IMR-90 (cell line): Measurements from ENCODE around the gene NOL4L. TPM values are rescaled to one million over a fixed set of nuclear protein-coding genes. Genes with fewer than 3 reads are reported as not detected.

Source experiments
- ATAC-seq: fragments of 200-7000 bp; cut with Tn5 transposase; 2 replicates; pipeline ENCODE4 v1.9.1; 2020; ENCODE audit warnings: low read depth, mild to moderate bottlenecking, moderate library complexity
- BruUV-seq: library from RNA; stranded (reverse); fragments of 400-500 nt; replicated peaks from 2 replicates; lab custom pipeline; 2021; lab: Mats Ljungman, UMichigan
- CTCF ChIA-PET: fragments of 300-600 bp; formaldehyde crosslinking; extraction: SDS; loops from one replicate; lab custom pipeline; 2021; ENCODE audit warnings: antibody characterized with exemption; lab: Yijun Ruan, JAX
- POLR2A ChIA-PET: fragments of 300-600 bp; sonication (Branson Sonifier 250); formaldehyde crosslinking; loops from one replicate; lab custom pipeline; 2022; ENCODE audit warnings: antibody characterized with exemption; ENCODE audit not compliant: unreplicated experiment; lab: Charles Lee
- DNase-seq: peaks from one replicate; pipeline ENCODE4 v3.0.0; 2013
- H2AFZ ChIP-seq: replicated peaks from 2 replicates; pipeline ENCODE3; 2013; ENCODE audit warnings: low read length, mild to moderate bottlenecking; ENCODE audit not compliant: poor library complexity
- H2AK5ac ChIP-seq: 2 replicates; pipeline ENCODE4 v1.6.1; 2013; ENCODE audit warnings: low read depth, low read length, inconsistent platforms
- H2AK9ac ChIP-seq: replicated peaks from 2 replicates; pipeline ENCODE3; 2013; ENCODE audit warnings: mild to moderate bottlenecking, low read depth, low read length, moderate library complexity; ENCODE audit not compliant: poor library complexity
- H2BK120ac ChIP-seq: 2 replicates; pipeline ENCODE4 v1.6.1; 2013; ENCODE audit warnings: low read depth, low read length, inconsistent platforms
- H2BK15ac ChIP-seq: 3 replicates; pipeline ENCODE4 v1.6.1; 2013; ENCODE audit warnings: low read depth, low read length, inconsistent platforms
- H2BK20ac ChIP-seq: 2 replicates; pipeline ENCODE4 v1.6.1; 2013; ENCODE audit warnings: low read depth, mild to moderate bottlenecking, inconsistent platforms, low read length, moderate library complexity
- H2BK5ac ChIP-seq: 2 replicates; pipeline ENCODE4 v1.6.1; 2013; ENCODE audit warnings: mild to moderate bottlenecking, low read depth, low read length, inconsistent platforms; ENCODE audit not compliant: poor library complexity, severe bottlenecking
- H3K14ac ChIP-seq: replicated peaks from 2 replicates; pipeline ENCODE4 v1.6.1; 2013; ENCODE audit warnings: low read depth, low read length, inconsistent platforms
- H3K18ac ChIP-seq: 2 replicates; pipeline ENCODE4 v1.6.1; 2013; ENCODE audit warnings: low read depth, low read length, control low read depth
- H3K23ac ChIP-seq: 2 replicates; pipeline ENCODE4 v1.6.1; 2013; ENCODE audit warnings: low read depth, low read length, inconsistent platforms
- H3K27ac ChIP-seq: 2 replicates; pipeline ENCODE4 v1.5.1; 2013; ENCODE audit warnings: mild to moderate bottlenecking, control low read depth, low read length; ENCODE audit not compliant: insufficient read depth
- H3K27me3 ChIP-seq: 2 replicates; pipeline ENCODE4 v1.6.1; 2013; ENCODE audit warnings: low read length; ENCODE audit not compliant: control insufficient read depth, insufficient read depth
- H3K36me3 ChIP-seq: 2 replicates; pipeline ENCODE4 v1.6.1; 2013; ENCODE audit warnings: low read length, mixed read lengths; ENCODE audit not compliant: control insufficient read depth, insufficient read depth
- H3K4ac ChIP-seq: 2 replicates; pipeline ENCODE4 v1.6.1; 2013; ENCODE audit warnings: low read depth, low read length, inconsistent platforms
- H3K4me1 ChIP-seq: 2 replicates; pipeline ENCODE4 v1.6.1; 2013; ENCODE audit warnings: low read length, mixed read lengths; ENCODE audit not compliant: control insufficient read depth, insufficient read depth
- H3K4me2 ChIP-seq: 2 replicates; pipeline ENCODE4 v1.6.1; 2013; ENCODE audit warnings: low read depth, mild to moderate bottlenecking, control low read depth, low read length, moderate library complexity
- H3K4me3 ChIP-seq: 2 replicates; pipeline ENCODE4 v1.5.1; 2013; ENCODE audit warnings: low read depth, mild to moderate bottlenecking, control low read depth, low read length, moderate library complexity; ENCODE audit not compliant: insufficient read depth
- H3K56ac ChIP-seq: 2 replicates; pipeline ENCODE4 v1.6.1; 2013; ENCODE audit warnings: low read length, inconsistent platforms; ENCODE audit not compliant: insufficient read depth; ENCODE audit errors: extremely low read depth
- H3K79me1 ChIP-seq, 2 experiments: 2 replicates each; pipeline ENCODE4 v1.6.1; 2013; ENCODE audit warnings: low read length in 2 of 2, inconsistent platforms in 1 of 2, low read depth in 1 of 2
- H3K9ac ChIP-seq: 2 replicates; pipeline ENCODE4 v1.6.1; 2013; ENCODE audit warnings: low read depth, low read length, control low read depth
- H3K9me1 ChIP-seq: 2 replicates; pipeline ENCODE4 v1.6.1; 2013; ENCODE audit warnings: low read length, inconsistent platforms; ENCODE audit not compliant: insufficient read depth
- H3K9me3 ChIP-seq: 2 replicates; pipeline ENCODE4 v1.6.1; 2013; ENCODE audit warnings: low read length; ENCODE audit not compliant: control insufficient read depth, insufficient read depth
- H4K20me1 ChIP-seq: 2 replicates; pipeline ENCODE4 v1.6.1; 2013; ENCODE audit warnings: low read length, inconsistent platforms; ENCODE audit not compliant: insufficient read depth
- H4K5ac ChIP-seq: 2 replicates; pipeline ENCODE4 v1.6.1; 2013; ENCODE audit warnings: mild to moderate bottlenecking, low read depth, low read length, control low read depth
- H4K8ac ChIP-seq, 2 experiments: 2 replicates each; pipeline ENCODE4 v1.6.1; 2013; ENCODE audit warnings: low read depth in 2 of 2, low read length in 2 of 2, control low read depth in 1 of 2, inconsistent platforms in 1 of 2
- H4K91ac ChIP-seq: 2 replicates; pipeline ENCODE4 v1.6.1; 2013; ENCODE audit warnings: low read depth, low read length, inconsistent platforms; ENCODE audit not compliant: insufficient read depth
- BHLHE40 ChIP-seq: fragments of 150-350 bp; IDR thresholded peaks from 2 replicates; pipeline ENCODE4 v1.6.1; 2016; ENCODE audit warnings: mild to moderate bottlenecking, low read depth, low read length
- CEBPB ChIP-seq: IDR thresholded peaks from 2 replicates; pipeline ENCODE4 v1.6.1; 2012; ENCODE audit warnings: low read depth, low read length, improper control_type of control experiment
- CHD1 ChIP-seq: IDR thresholded peaks from 2 replicates; pipeline ENCODE4 v1.6.1; 2012; ENCODE audit warnings: low read depth, low read length, improper control_type of control experiment
- CTCF ChIP-seq: conservative IDR thresholded peaks from 2 replicates; pipeline ENCODE4 v1.5.1; 2012; ENCODE audit warnings: mild to moderate bottlenecking, low read depth, low read length, improper control_type of control experiment
- ELK1 ChIP-seq: fragments of 150-350 bp; IDR thresholded peaks from 2 replicates; pipeline ENCODE4 v1.6.1; 2016; ENCODE audit warnings: low read depth, mild to moderate bottlenecking, low read length, moderate library complexity, borderline replicate concordance
- FOS ChIP-seq: fragments of 150-350 bp; IDR thresholded peaks from 2 replicates; pipeline ENCODE4 v1.6.1; 2016; ENCODE audit warnings: low read depth, low read length
- MAFK ChIP-seq: IDR thresholded peaks from 2 replicates; pipeline ENCODE4 v1.6.1; 2012; ENCODE audit warnings: low read depth, low read length, improper control_type of control experiment
- MAZ ChIP-seq: IDR thresholded peaks from 2 replicates; pipeline ENCODE4 v1.6.1; 2012; ENCODE audit warnings: low read depth, mild to moderate bottlenecking, low read length, improper control_type of control experiment, moderate library complexity, borderline replicate concordance
- MXI1 ChIP-seq: IDR thresholded peaks from 2 replicates; pipeline ENCODE4 v1.6.1; 2012; ENCODE audit warnings: low read depth, mild to moderate bottlenecking, low read length, moderate library complexity, borderline replicate concordance
- NFE2L2 ChIP-seq: fragments of 150-350 bp; IDR thresholded peaks from 2 replicates; pipeline ENCODE4 v1.6.1; 2016; ENCODE audit warnings: low read depth, mild to moderate bottlenecking, low read length
- POLR2A ChIP-seq: IDR thresholded peaks from 2 replicates; pipeline ENCODE4 v1.6.1; 2012; ENCODE audit warnings: mild to moderate bottlenecking, low read depth, low read length
- RAD21 ChIP-seq: IDR thresholded peaks from 2 replicates; pipeline ENCODE4 v1.6.1; 2012; ENCODE audit warnings: low read length, improper control_type of control experiment
- RCOR1 ChIP-seq: IDR thresholded peaks from 2 replicates; pipeline ENCODE4 v1.6.1; 2012; ENCODE audit warnings: mild to moderate bottlenecking, low read length, improper control_type of control experiment; ENCODE audit not compliant: insufficient replicate concordance
- RFX5 ChIP-seq: IDR thresholded peaks from 2 replicates; pipeline ENCODE4 v1.8.0; 2012; ENCODE audit warnings: low read depth, mild to moderate bottlenecking, low read length, moderate library complexity
- SMC3 ChIP-seq: fragments of 150-350 bp; IDR thresholded peaks from 2 replicates; pipeline ENCODE4 v1.6.1; 2016; ENCODE audit warnings: low read depth, mild to moderate bottlenecking, antibody characterized with exemption, low read length, moderate library complexity
- USF2 ChIP-seq: fragments of 150-350 bp; IDR thresholded peaks from 2 replicates; pipeline ENCODE4 v1.6.1; 2017; ENCODE audit warnings: mild to moderate bottlenecking, antibody characterized with exemption, low read length, low read depth
- WGBS, 2 experiments: methylation state at CpG; one replicate each; pipeline versions ENCODE4 v1.1.5 to v1.1.7; 2013; ENCODE audit warnings: missing lambda C conversion rate in 2 of 2; ENCODE audit not compliant: insufficient read length in 1 of 2; ENCODE audit errors: extremely low coverage in 2 of 2; 5-methylcytosine and 5-hydroxymethylcytosine counted together
- dilution Hi-C: fragments of 300-500 bp; cut with HindIII; formaldehyde crosslinking; loops from one replicate; pipeline ENCODE4 v1.14.3; 2018; ENCODE audit warnings: low sequenced_read_pairs; ENCODE audit not compliant: unreplicated experiment
- in situ Hi-C: fragments of 300-500 bp; cut with MboI; formaldehyde crosslinking; loops from 3 replicates; pipeline ENCODE4 v1.14.3; 2019; ENCODE audit warnings: low sequenced_read_pairs, inconsistent platforms, mixed read lengths
- intact Hi-C: fragments of 100-400 bp; cut with micrococcal nuclease; formaldehyde crosslinking; loops from 2 replicates; pipeline ENCODE4 v1.10.0; 2022
- polyA plus RNA-seq, 3 experiments: library from polyadenylated mRNA; depleted of rRNA; stranded (reverse); fragments of >200 nt; gene quantifications; 2 replicates each; pipeline ENCODE4 v1.2.3, GENCODE V29; 2012; ENCODE audit warnings: low replicate concordance in 1 of 3
- total RNA-seq: library from RNA; depleted of rRNA; stranded (reverse); fragments of >200 nt; gene quantifications from 2 replicates; pipeline ENCODE4 v1.2.3, GENCODE V29; 2012

The NOL4L gene
- total and polyA plus RNA-seq, 2 of the 4 experiments (the other 2 are of a cell fraction), result 4.7 to 13.3 TPM

GRCh38 chr20:32560482-32560988 is 24.6 kb downstream of the NOL4L start:
- Histone ChIP-seq H2BK120ac (no peak overlapping the region), H3K36me3 (no peaks in the 10 kb centered on the region), H3K4me2 (no peak overlapping the region), H3K9me1 (no peaks in the 10 kb centered on the region), H3K27me3 (peaks cover 3% of the 10 kb centered on the region; the same call in 1 of the 2 replicates), H3K4me3 (no peak overlapping the region), H4K8ac (no peak overlapping the region), H2BK5ac (no peak overlapping the region), H3K9me3 (no peaks in the 10 kb centered on the region), H3K14ac (no peak overlapping the region), H2BK15ac (no peak overlapping the region), H3K56ac (no peak overlapping the region), H3K4ac (no peak overlapping the region), H3K18ac (no peak overlapping the region), H4K20me1 (0 out of 2 replicates have a peak, but pooled peaks cover 8% of the 10 kb centered on the region), H2AFZ (no peak overlapping the region), H3K4me1 (no peaks in the 10 kb centered on the region), H2AK5ac (no peak overlapping the region), H2AK9ac (no peak overlapping the region), H3K27ac (no peak overlapping the region), H2BK20ac (no peak overlapping the region), H3K9ac (no peak overlapping the region), H3K79me1 (no peaks in the 10 kb centered on the region), H4K5ac (no peak overlapping the region), H3K23ac (no peak overlapping the region), H4K91ac (no peak overlapping the region)
- dilution Hi-C loops, result no loop called here
- ChIA-PET POLR2A (no interaction called here), CTCF (no interaction called here)
- TF ChIP-seq NFE2L2 (no peak), MXI1 (no peak), MAZ (no peak), CEBPB (no peak), MAFK (no peak), RCOR1 (no peak), ELK1 (no peak), POLR2A (no peak), BHLHE40 (no peak), RAD21 (no peak), SMC3 (no peak), CTCF (no peak), FOS (no peak), RFX5 (no peak), CHD1 (no peak), USF2 (no peak)
- 69% methylated on average over 4 of the region's 9 CpGs; no CpG with 5 or more reads in 1 of the 2 experiments for WGBS, 2 experiments
- BruUV-seq, result no TSS peak
- in situ Hi-C loops, result no loop called here
- DNase-seq (no peak), ATAC-seq (no peak)
- intact Hi-C loops, result no loop called here
